Heart right ventricle (tissue), 16 donors: ENCODE data around the gene FAM78B. TPM values are rescaled to one million over a fixed set of nuclear protein-coding genes. Genes with fewer than 3 reads are reported as not detected.

ENCODE experiments used
- ATAC-seq, 8 donors: fragments of 200-7000 bp; cut with Tn5 transposase; one replicate each; pipeline ENCODE4 v1.9.1; 2020; ENCODE audit warnings: mild to moderate bottlenecking in 8 of 8, moderate library complexity in 8 of 8, moderate number of reproducible peaks in 1 of 8
- DNase-seq, 2 donors: peaks; one replicate each; pipeline ENCODE4 v3.0.0-alpha.2; 2020
- H3K27ac ChIP-seq, 10 donors: fragments of 200-600 bp; sonication (generic) in 2 of 10; one replicate each; pipeline versions ENCODE4 v1.5.0 to v1.8.0; 2020 to 2022; ENCODE audit warnings: mild to moderate bottlenecking in 3 of 10
- H3K27me3 ChIP-seq, 7 donors: fragments of 200-600 bp; one replicate each; pipeline ENCODE4 v1.8.0; 2021 to 2022; ENCODE audit warnings: mild to moderate bottlenecking in 2 of 7
- H3K36me3 ChIP-seq, 9 donors: fragments of 200-600 bp; sonication (generic) in 1 of 9; one replicate each; pipeline versions ENCODE4 v1.5.0 to v1.8.0; 2020 to 2022; ENCODE audit warnings: mild to moderate bottlenecking in 2 of 9
- H3K4me1 ChIP-seq, 9 donors: fragments of 200-600 bp; sonication (generic) in 1 of 9; one replicate each; pipeline versions ENCODE4 v1.5.0 to v1.8.0; 2020 to 2022; ENCODE audit warnings: mild to moderate bottlenecking in 4 of 9
- H3K4me3 ChIP-seq, 10 donors: fragments of 200-600 bp; sonication (generic) in 2 of 10; one replicate each; pipeline versions ENCODE4 v1.5.0 to v1.8.0; 2020 to 2022; ENCODE audit warnings: mild to moderate bottlenecking in 7 of 10, moderate library complexity in 2 of 10
- H3K9me3 ChIP-seq, 11 donors: fragments of 200-600 bp in 10 of 11; sonication (generic) in 2 of 11; one replicate each; pipeline versions ENCODE4 v1.5.0 to v1.8.0; 2013 to 2022; ENCODE audit warnings: mild to moderate bottlenecking in 2 of 11, control low read depth in 1 of 11, moderate library complexity in 1 of 11
- WGBS, 2 donors: extraction: QIAGEN DNeasy Blood & Tissue Kit; methylation state at CpG; one replicate each; pipeline ENCODE4 v1.1.7; 2013; ENCODE audit warnings: inconsistent platforms in 1 of 2; 5-methylcytosine and 5-hydroxymethylcytosine counted together
- intact Hi-C, 10 donors: fragments of 100-400 bp; cut with DNase I; formaldehyde crosslinking; loops; one replicate each; pipeline versions ENCODE4 v1.11.1 to v1.14.2; 2022
- polyA plus RNA-seq, 2 donors: library from polyadenylated mRNA; stranded (reverse); fragments of 200-250 nt; gene quantifications; one replicate each; pipeline ENCODE4 v1.2.3, GENCODE V29; 2013
- total RNA-seq, 10 donors: library from RNA; stranded (reverse); fragmentation: NEBNext Ultra II Directional in 3 of 10; extraction: Animal tissue kit (Norgen Biotek cat#: 25700) in 3 of 10; gene quantifications; one replicate each; pipeline versions ENCODE4 v1.2.1 to v1.2.4, GENCODE V29; 2021 to 2023
- TF ChIP-seq, protein P1 (sequence below), 9 donors: fragments of 200-600 bp; sonication (generic) in 2 of 9; IDR thresholded peaks; one replicate each; pipeline versions ENCODE4 v1.5.0 to v1.8.0; 2021 to 2022; ENCODE audit warnings: antibody characterized with exemption in 9 of 9, mild to moderate bottlenecking in 5 of 9, moderate library complexity in 1 of 9
- donor health status: Arrhythmogenic right ventricular cardiomyopathy.
- donor health status: ischemic (EF 13 %, LVEDD 7.1; RV severe dilation, severe dysfunction).
- donor health status: healthy with polysubstance abuse.
- donor health status: DM: no; HTN: yes; CAD: no.
- donor health status: DM: no; HTN: no; CAD: no.
- donor health status: ischemic (EF 25% LVEDD 6.9; RV normal size, moderate dysfunction).
- donor health status: ischemic (EF 25% LVEDD 5.7; RV mildly dilated, moderate dysfunction).
- donor health status: healthy.
- donor health status: DM: yes; HTN: yes; CAD: no.
- donor health status: Ischemic cardiomyopathy.
- donor health status: ischemic (EF 35%, LVEDD 5.7; RV mildly dilated, moderate dysfunction).
- donor health status: nonischemic (EF 11% LVEDD 7.7; RV severe dilation, severe dysfunction).
- donor health status: DM: yes; HTN: yes; CAD: no.
- donor health status: PGD.
- donor health status: ischemic (EF 29% LVEDD 5.4; RV normal size, mild dysfunction).
- donor health status: nonischemic (EF 23%, LVEDD 6.1; RV moderate dilation, normal function).

FAM78B gene
- total and polyA plus RNA-seq, 12 donors: 1.4 to 5.4 (median 2.4) TPM

DNA sequence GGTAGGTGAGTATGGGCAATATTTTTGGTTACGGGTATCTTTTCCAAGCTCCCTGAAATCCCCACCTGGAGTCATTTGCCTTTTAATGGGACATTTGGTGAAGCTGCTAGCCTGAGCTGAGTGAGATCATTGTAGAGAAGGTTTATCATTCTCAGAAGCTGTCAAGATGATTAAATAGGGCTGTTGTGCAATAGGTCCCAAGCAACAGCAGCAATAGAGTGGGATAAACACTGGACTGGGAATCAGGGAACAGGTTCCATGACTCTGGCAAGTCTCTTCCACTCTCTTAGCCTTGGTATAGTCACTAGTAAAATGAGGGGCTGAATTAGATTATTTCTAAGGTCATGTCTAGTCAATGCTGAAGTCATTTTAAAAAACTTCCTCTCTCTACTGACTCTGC lies 30.3 kb upstream of the FAM78B start:
- Histone ChIP-seq H3K27me3 (no peaks in the 10 kb centered on the region), H3K4me1 (peaks cover 0 to 4% (median 0%) of the 10 kb centered on the region in 9 donors), H3K36me3 (no peaks in the 10 kb centered on the region), H3K9me3 (no peaks in the 10 kb centered on the region), H3K27ac (no peak overlapping the region), H3K4me3 (no peak overlapping the region)
- intact Hi-C loops: no loop called here
- 50 to 75% methylated on average over 1 of the region's 1 CpG for WGBS, 2 donors
- TF ChIP-seq, protein P1, sequence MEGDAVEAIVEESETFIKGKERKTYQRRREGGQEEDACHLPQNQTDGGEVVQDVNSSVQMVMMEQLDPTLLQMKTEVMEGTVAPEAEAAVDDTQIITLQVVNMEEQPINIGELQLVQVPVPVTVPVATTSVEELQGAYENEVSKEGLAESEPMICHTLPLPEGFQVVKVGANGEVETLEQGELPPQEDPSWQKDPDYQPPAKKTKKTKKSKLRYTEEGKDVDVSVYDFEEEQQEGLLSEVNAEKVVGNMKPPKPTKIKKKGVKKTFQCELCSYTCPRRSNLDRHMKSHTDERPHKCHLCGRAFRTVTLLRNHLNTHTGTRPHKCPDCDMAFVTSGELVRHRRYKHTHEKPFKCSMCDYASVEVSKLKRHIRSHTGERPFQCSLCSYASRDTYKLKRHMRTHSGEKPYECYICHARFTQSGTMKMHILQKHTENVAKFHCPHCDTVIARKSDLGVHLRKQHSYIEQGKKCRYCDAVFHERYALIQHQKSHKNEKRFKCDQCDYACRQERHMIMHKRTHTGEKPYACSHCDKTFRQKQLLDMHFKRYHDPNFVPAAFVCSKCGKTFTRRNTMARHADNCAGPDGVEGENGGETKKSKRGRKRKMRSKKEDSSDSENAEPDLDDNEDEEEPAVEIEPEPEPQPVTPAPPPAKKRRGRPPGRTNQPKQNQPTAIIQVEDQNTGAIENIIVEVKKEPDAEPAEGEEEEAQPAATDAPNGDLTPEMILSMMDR (IDR thresholded peaks at IDR 0.05): no peak
- DNase-seq: no peak
- peak in 5 of 8 donors; percentile 38 to 78 (median 59) for ATAC-seq

DNA sequence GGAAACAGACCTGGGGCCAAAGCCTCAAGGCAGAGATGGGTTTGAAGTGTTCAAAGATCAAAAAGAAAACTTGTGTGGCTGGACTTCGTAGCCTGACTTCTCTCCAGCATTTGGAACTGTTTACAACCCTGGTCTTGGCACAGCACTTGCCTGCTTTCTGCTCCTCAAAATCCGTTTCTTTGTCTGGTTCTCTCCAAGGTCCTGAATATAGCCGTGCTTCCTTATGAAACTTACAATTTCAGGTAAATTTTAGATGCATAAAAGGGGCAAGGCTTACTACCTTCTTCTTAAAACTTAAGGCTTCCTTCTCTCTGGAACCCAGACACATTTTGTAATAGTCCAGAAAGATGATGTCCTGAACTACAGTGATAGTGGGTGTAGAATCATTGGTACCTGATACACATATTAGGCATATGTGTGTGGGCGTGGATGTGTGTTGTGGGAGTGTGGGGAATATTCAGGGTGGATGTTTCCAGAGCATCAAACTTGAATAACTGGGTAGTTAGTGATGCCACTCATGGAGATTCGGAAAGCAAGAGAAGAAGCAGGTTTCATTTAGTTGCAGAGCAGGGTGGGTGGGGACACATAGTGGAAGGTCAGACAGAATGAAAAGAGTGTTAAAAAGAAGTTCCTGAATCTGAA lies 26.4 kb upstream of the FAM78B start:
- Histone ChIP-seq H3K27ac (no peak overlapping the region), H3K36me3 (no peaks in the 10 kb centered on the region), H3K27me3 (no peaks in the 10 kb centered on the region), H3K4me1 (peaks cover 0 to 4% (median 0%) of the 10 kb centered on the region in 9 donors), H3K4me3 (no peak overlapping the region), H3K9me3 (no peaks in the 10 kb centered on the region)
- DNase-seq (no peak), ATAC-seq (no peak)
- intact Hi-C loops: no loop called here
- TF ChIP-seq, protein P1 (IDR thresholded peaks at IDR 0.05): no peak
- 49 to 51% methylated on average over 5 of the region's 5 CpGs for WGBS, 2 donors

DNA sequence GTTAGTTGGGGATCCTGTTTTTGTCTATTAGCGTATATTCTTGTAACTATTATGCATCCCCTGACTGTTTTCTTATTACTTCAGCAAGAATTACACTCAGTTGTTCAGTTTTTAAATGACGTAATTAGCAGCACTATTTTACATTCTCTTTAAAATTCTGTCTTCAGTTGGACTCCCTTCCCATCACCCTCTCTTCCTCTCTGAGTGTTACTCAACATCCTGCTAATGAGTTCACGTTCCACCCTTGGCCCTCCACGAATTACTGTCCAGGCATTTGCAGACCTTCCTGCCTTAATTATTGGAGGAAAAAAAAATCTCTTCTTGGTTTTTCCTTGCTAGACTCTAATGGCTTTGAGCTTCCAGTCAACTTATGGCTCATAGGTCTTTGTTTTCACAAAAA lies 23.6 kb upstream of the FAM78B start:
- no peak for DNase-seq
- Histone ChIP-seq H3K27me3 (peaks cover 0 to 3% (median 0%) of the 10 kb centered on the region in 7 donors), H3K36me3 (no peaks in the 10 kb centered on the region), H3K9me3 (no peaks in the 10 kb centered on the region), H3K4me1 (no peaks in the 10 kb centered on the region), H3K4me3 (no peak overlapping the region), H3K27ac (no peak overlapping the region)
- 58 to 64% methylated on average over 4 of the region's 4 CpGs for WGBS, 2 donors
- TF ChIP-seq, protein P1 (IDR thresholded peaks at IDR 0.05): no peak
- ATAC-seq: no peak
- intact Hi-C loops: no loop called here

DNA sequence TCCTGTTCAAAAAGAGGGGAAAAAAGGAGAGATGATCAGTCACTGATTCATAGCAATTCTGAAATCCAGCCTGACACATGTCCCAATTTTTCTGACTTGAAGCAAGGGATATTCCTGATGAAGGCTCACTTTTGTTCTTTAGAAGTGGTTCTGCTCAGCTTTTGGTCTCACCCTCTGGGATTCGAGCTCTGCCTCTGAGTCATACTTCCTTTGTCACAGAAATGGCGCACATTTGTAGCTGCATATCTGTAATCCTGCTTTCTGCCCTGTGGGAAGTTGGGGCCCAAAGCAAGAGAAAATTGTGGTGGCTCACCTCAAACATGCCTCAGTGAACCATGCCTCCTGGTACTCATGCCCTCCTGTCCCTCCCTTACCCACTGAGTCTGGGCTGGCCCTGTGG lies 22.3 kb upstream of the FAM78B start:
- DNase-seq: no peak
- Histone ChIP-seq H3K27ac (no peak overlapping the region), H3K36me3 (no peaks in the 10 kb centered on the region), H3K27me3 (peaks cover 0 to 4% (median 0%) of the 10 kb centered on the region in 7 donors), H3K9me3 (no peaks in the 10 kb centered on the region), H3K4me3 (no peak overlapping the region), H3K4me1 (no peaks in the 10 kb centered on the region)
- no peak for ATAC-seq
- 40 to 59% methylated on average over 2 of the region's 2 CpGs for WGBS, 2 donors
- TF ChIP-seq, protein P1 (IDR thresholded peaks at IDR 0.05): no peak
- intact Hi-C loops: no loop called here
